Measurements from ENCODE around the gene STXBP5L.

DNA sequence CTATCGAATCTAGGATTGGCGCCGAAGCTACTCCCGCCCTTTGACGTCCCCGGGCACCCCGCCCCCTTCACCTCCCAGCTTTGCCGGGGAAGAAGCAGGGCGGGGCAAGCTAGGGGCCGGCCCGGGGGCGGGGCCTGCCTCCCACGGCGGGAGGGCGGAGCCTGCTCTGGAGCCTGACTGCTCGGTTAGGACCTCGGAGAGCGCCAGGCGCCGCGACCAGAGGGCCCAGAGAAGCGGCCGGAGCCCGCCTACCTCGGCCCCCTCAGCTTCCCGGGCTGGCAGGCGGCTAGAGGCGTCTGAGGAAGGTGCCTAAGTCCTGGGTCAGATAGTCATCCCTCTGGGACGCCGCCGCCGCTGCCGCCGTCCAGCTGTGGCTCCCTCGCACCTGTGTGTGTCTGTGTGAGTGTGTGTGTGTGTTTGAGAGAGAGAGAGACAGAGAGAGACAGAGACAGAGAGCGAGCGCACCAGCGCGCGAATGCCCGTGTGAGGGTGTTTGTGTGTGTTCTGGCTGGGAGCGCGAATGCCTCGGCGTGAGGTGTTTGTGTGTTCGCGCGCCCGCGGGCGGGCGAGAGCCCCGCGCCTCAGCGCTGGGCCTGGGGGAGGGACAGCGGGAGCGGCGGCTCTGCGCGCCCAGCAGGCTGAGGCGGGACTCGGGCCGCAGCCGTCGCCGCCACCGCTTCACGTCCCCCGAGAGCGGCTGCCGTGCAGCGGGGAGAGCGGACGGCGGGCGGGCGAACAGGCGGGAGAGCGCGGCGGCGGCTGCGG, at the start of gene STXBP5L:
- TF ChIP-seq, protein P1, sequence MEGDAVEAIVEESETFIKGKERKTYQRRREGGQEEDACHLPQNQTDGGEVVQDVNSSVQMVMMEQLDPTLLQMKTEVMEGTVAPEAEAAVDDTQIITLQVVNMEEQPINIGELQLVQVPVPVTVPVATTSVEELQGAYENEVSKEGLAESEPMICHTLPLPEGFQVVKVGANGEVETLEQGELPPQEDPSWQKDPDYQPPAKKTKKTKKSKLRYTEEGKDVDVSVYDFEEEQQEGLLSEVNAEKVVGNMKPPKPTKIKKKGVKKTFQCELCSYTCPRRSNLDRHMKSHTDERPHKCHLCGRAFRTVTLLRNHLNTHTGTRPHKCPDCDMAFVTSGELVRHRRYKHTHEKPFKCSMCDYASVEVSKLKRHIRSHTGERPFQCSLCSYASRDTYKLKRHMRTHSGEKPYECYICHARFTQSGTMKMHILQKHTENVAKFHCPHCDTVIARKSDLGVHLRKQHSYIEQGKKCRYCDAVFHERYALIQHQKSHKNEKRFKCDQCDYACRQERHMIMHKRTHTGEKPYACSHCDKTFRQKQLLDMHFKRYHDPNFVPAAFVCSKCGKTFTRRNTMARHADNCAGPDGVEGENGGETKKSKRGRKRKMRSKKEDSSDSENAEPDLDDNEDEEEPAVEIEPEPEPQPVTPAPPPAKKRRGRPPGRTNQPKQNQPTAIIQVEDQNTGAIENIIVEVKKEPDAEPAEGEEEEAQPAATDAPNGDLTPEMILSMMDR (IDR thresholded peaks at IDR 0.05; ENCODE audit: low read length): no peak
- TF ChIP-seq EZH2 (IDR thresholded peaks at IDR 0.05; ENCODE audit: borderline replicate concordance, low read length): no peak
